Testis (tissue), 3 donors: ENCODE measurements around the gene SMYD4. TPM values are rescaled to one million over a fixed set of nuclear protein-coding genes. Genes with fewer than 3 reads are reported as not detected.

Experiments used
- DNase-seq: peaks from one replicate; pipeline ENCODE4 v3.0.0-alpha.2; 2019
- H3K27ac ChIP-seq, 2 donors: fragments of 200-600 bp; sonication (generic); one replicate each; pipeline ENCODE4 v1.5.1; 2019
- H3K27me3 ChIP-seq: fragments of 200-600 bp; sonication (generic); one replicate; pipeline ENCODE4 v1.5.1; 2019
- H3K36me3 ChIP-seq: fragments of 200-600 bp; sonication (generic); one replicate; pipeline ENCODE4 v1.5.1; 2017; ENCODE audit warnings: low read depth; ENCODE audit errors: missing control alignments
- H3K4me1 ChIP-seq: fragments of 200-600 bp; sonication (generic); one replicate; pipeline ENCODE4 v1.5.1; 2019
- H3K4me3 ChIP-seq, 2 donors: fragments of 200-600 bp; sonication (generic); one replicate each; pipeline ENCODE4 v1.5.1; 2017 to 2019
- H3K9me3 ChIP-seq: fragments of 200-600 bp; sonication (generic); one replicate; pipeline ENCODE4 v1.5.1; 2017
- CTCF ChIP-seq, 3 experiments: fragments of 450-650 bp in 2 of 3; fragments of 200-600 bp in 1 of 3; sonication (generic) in 1 of 3; IDR thresholded peaks; one replicate each; pipeline ENCODE4 v1.5.1; 2016 to 2019; ENCODE audit warnings: antibody characterized with exemption in 3 of 3, mild to moderate bottlenecking in 2 of 3, moderate library complexity in 1 of 3
- POLR2A ChIP-seq: fragments of 450-650 bp; IDR thresholded peaks from one replicate; pipeline ENCODE4 v1.6.1; 2017; ENCODE audit warnings: antibody characterized with exemption, mild to moderate bottlenecking, moderate library complexity
- WGBS, 2 donors: methylation state at CpG; one replicate each; pipeline ENCODE4 v1.1.5; 2018; 5-methylcytosine and 5-hydroxymethylcytosine counted together
- intact Hi-C: fragments of 100-400 bp; cut with DNase I; formaldehyde crosslinking; loops from one replicate; pipeline ENCODE4 v1.15.1; 2023; ENCODE audit warnings: low total_unique reads
- polyA plus RNA-seq: library from polyadenylated mRNA; stranded (reverse); fragments of 350-450 nt; fragmentation: Illumina TruSeq; extraction: RNeasy Lipid Tissue Mini Kit (QIAGEN cat#74804); gene quantifications from one replicate; pipeline ENCODE4 v1.2.3, GENCODE V29; 2014; ENCODE audit warnings: low read depth, low replicate concordance; ENCODE audit not compliant: insufficient read depth
- total RNA-seq, 2 donors: library from RNA; depleted of rRNA; stranded (reverse); fragments of >200 nt; gene quantifications; one replicate each; pipeline ENCODE4 v1.2.3, GENCODE V29; 2016

The SMYD4 gene
- total and polyA plus RNA-seq, 3 donors from 2014 or later, result 14.4 to 23.0 (median 21.2) TPM

- Histone ChIP-seq H3K36me3 (no peaks in the 10 kb centered on the region), H3K27ac (peak overlapping the region; percentile 84 to 89), H3K4me1 (peaks cover 44% of the 10 kb centered on the region), H3K9me3 (no peaks in the 10 kb centered on the region), H3K27me3 (no peaks in the 10 kb centered on the region), H3K4me3 (no peak overlapping the region)
- TF ChIP-seq CTCF (IDR thresholded peaks at IDR 0.05) (no peak), POLR2A (no peak)
- DNase-seq, result peak; percentile 95
- intact Hi-C loops, result no loop called here
- WGBS, 2 donors, result 33 to 51% methylated on average over 22 to 25 of the region's 25 CpGs
These were observed 93.1 kb downstream of the SMYD4 start for GRCh38 chr17:1736348-1737281.

GRCh38 chr17:1735834-1736347 lies 93.8 kb downstream of the SMYD4 start:
- Histone ChIP-seq H3K4me3 (no peak overlapping the region), H3K27ac (peak overlapping the region; percentile 84 to 89), H3K4me1 (peaks cover 50% of the 10 kb centered on the region), H3K36me3 (no peaks in the 10 kb centered on the region), H3K9me3 (no peaks in the 10 kb centered on the region), H3K27me3 (no peaks in the 10 kb centered on the region)
- no peak for DNase-seq
- 89 to 100% methylated on average over 1 to 17 of the region's 17 CpGs for WGBS, 2 donors
- no peak for TF ChIP-seq CTCF (IDR thresholded peaks at IDR 0.05)
- TF ChIP-seq POLR2A, result no peak
- intact Hi-C loops, result no loop called here

GRCh38 chr17:1735418-1735817 lies 94.3 kb downstream of the SMYD4 start:
- peak overlapping the region; percentile 84 to 89 for H3K27ac ChIP-seq
- H3K9me3 ChIP-seq, result no peaks in the 10 kb centered on the region
- WGBS, 2 donors, result 97% methylated on average over 8 to 10 of the region's 10 CpGs
- intact Hi-C loops, result no loop called here
- TF ChIP-seq POLR2A (no peak), CTCF (IDR thresholded peaks at IDR 0.05) (no peak)
- no peak overlapping the region for H3K4me3 ChIP-seq
- H3K4me1 ChIP-seq, result peaks cover 55% of the 10 kb centered on the region
- no peaks in the 10 kb centered on the region for H3K36me3 ChIP-seq
- DNase-seq, result no peak
- H3K27me3 ChIP-seq, result no peaks in the 10 kb centered on the region

- DNase-seq, result no peak
- H3K36me3 ChIP-seq, result no peaks in the 10 kb centered on the region
- TF ChIP-seq POLR2A (no peak), CTCF (IDR thresholded peaks at IDR 0.05) (no peak)
- WGBS, 2 donors, result 97 to 100% methylated on average over 14 to 38 of the region's 38 CpGs
- intact Hi-C loops, result loop anchor here (5.0 kb wide), 2 partner anchors 34 to 49 kb away; no protein-coding TSS in a partner anchor
- no peak overlapping the region for H3K4me3 ChIP-seq
- peaks cover 71% of the 10 kb centered on the region for H3K4me1 ChIP-seq
- H3K27ac ChIP-seq, result peak overlapping the region; percentile 60 to 89
- H3K9me3 ChIP-seq, result no peaks in the 10 kb centered on the region
- no peaks in the 10 kb centered on the region for H3K27me3 ChIP-seq
These were observed 95.9 kb downstream of the SMYD4 start for GRCh38 chr17:1733759-1734158.
